Stimulated activated CD4-positive, alpha-beta T cell treated with anti-CD3 and anti-CD28 coated beads, TNF-alpha, amount 100 ng/mL, for 1 hour (primary cell): ENCODE measurements around the gene BTNL8.

Experiments
- DNase-seq, 3 donors: peaks; one replicate each; pipeline ENCODE4 v3.0.0-alpha.2; 2020; ENCODE audit warnings: low read depth in 3 of 3, low spot score in 1 of 3

BTNL8 gene

DNA sequence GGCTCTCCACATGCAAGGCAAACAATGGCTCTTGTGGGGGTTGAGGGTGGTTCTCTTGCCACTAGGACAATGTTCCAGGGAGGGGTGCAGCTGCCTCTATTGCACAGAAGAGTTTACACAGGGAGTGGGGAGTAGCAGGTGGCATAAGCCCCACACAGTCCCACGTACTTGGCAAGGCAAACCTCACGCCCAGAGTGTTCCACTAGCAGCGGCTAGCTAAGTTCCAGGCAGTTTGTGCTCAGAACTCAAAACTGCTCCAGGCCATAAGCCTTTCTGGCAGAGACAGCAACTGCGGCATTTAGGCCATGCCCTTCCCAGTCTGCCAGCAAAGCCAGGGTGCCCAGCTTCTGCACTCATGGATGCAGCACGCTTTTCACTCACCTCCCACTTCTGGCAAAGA lies 60.7 kb downstream of the BTNL8 start:
- no peak for DNase-seq

- no peak for DNase-seq
Observed at GRCh38 chr5:180960209-180960608, 61.2 kb downstream of the BTNL8 start.

GRCh38 chr5:180969406-180969805 lies 70.4 kb downstream of the BTNL8 start:
- no peak for DNase-seq

GRCh38 chr5:180970336-180970735 lies 71.4 kb downstream of the BTNL8 start:
- DNase-seq: no peak

GRCh38 chr5:180970875-180971274 lies 71.9 kb downstream of the BTNL8 start:
- no peak for DNase-seq

DNA sequence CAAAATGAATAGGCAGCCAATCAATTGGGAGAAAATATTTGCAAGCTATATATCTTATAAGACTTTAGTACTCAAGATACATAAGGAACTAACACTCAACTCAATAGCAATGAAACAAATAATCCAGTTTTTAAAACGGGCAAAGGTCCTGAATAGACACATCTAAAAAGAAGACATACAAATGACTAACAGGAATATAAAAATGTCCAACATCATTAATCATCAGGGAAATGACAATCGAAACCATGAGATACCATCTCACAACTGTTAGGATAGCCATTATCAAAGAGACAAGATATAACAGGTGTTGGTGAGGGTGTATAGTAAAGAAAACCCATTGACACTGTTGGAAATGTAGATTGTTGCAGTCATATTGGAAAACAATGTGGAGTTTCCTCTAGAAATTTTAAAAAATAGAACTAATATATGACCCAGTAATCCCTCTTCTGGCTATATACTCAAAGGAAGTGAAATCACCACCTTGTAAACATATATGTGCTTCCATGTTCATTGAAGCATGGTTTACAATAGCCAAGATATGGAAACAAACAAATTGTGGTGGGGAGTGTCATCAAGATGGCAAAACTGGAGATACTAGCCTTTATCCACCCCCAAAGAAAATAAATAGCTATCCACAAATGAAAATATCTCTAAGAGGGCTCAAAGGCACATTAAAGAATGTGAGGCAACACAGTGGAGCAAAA lies 75.8 kb downstream of the BTNL8 start:
- no peak for DNase-seq

- DNase-seq: no peak
Observed at GRCh38 chr5:180975338-180975737, 76.4 kb downstream of the BTNL8 start.

- no peak for DNase-seq
Observed at GRCh38 chr5:180976518-180976917, 77.6 kb downstream of the BTNL8 start.

GRCh38 chr5:180977852-180978251 lies 78.9 kb downstream of the BTNL8 start:
- no peak for DNase-seq

- DNase-seq: no peak
Observed at GRCh38 chr5:180982008-180982741, 83.2 kb downstream of the BTNL8 start.

- DNase-seq: no peak
Observed at GRCh38 chr5:180988016-180988415, 89.1 kb downstream of the BTNL8 start.

GRCh38 chr5:180988592-180988991 lies 89.6 kb downstream of the BTNL8 start, which contains the start of gene BTNL3:
Gene BTNL3 (plus strand): TSS chr5:180988846. CDS start chr5:180989029, 183 bp downstream.
- no peak for DNase-seq

DNA sequence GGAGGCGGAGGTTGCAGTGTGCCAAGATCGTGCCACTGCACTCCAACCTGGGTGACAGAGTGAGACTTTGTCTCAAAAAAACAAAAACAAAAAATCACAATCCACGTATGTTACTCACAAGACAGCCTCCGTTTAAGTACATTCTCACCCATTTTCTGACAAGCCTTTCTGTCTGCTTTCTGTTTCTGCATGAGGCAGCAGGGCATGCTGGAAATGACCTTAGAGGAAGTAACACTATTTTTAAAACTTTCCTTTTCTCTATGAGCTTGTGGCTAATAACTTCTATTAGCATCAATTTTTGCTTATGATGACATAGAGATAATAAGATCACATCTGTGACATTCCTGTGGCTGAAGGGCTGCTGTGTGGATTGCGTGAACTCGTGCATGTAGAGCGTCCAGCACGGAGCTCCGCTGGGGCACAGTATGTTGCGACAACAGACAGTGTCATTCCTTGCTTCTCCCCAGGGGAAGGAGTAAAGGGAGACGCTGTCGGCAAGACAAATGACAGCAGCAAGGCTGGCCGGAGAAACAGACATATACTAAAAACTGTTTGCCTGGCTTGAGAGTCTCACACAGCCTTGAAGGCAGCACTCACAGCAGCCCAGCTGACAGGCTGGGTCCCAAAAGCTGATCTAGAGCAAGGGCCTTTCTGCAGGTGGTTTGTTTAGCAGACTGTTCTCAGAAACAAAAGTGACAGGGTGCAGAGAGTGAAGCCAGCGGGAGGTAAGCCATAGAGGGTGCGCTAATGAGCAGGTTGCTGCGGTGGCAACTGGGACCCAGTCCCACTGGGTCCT lies 91.3 kb downstream of the BTNL8 start:
- no peak for DNase-seq

DNA sequence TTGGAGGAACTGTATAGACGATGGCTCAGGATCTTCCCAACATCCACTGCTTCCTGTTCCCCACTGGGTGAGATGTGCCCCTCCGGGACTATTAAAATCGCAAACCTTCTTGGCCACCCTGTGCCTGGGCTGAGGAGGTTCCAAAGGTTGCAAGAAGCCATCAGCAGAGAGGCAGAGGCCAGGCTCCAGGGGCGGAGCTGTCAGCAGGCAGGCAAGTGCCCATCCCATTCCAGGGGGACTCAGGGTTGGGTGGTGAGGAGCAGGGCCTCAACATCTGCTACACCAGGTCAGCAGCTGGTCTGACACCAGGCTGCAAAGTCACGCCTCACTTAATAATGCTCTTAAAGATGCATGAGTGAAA lies 91.9 kb downstream of the BTNL8 start:
- no peak for DNase-seq
